HuH-7.5 (cell line): Measurements from ENCODE around the gene ZNF410.
"Not testable (repeated sequence)": the region's sequence is repeated elsewhere in the genome, so short reads cannot be mapped to it uniquely, and the experiment has no call there.

Experiments
- DNase-seq: peaks from one replicate; pipeline ENCODE4 v3.0.0; 2011; ENCODE audit warnings: low spot score

The ZNF410 gene

GRCh38 chr14:73886449-73887317 is at the start of gene ZNF410:
ZNF410 (plus strand) TSS chr14:73886859; CDS start chr14:73892176, 5,317 bp downstream.
- DNase-seq = peak; percentile 73

- not testable (repeated sequence) for DNase-seq
These were observed 48.2 kb upstream of the ZNF410 start for GRCh38 chr14:73838293-73839034.

GRCh38 chr14:73842201-73842600 is 44.5 kb upstream of the ZNF410 start:
- no peak for DNase-seq

GRCh38 chr14:73842851-73843250 is 43.8 kb upstream of the ZNF410 start:
- DNase-seq = no peak

DNA sequence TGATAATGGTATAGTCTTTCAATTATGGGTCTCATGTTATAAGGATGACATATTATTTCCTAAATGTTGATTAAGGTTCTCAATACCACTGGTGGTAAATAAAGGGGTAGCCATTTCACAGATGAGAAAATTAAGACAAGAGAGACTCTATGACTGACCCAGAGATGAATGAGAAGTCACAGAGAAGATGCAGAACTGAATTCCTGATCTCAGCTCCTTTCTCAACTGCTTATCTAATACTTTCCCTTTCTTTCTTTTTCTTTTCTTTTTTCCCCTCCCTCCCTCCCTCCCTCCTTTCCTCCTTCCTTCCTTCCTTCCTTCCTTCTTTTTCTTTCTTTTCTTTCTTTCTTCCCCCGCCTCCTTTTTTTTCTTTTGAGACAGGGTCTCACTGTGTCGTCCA is 43.4 kb upstream of the ZNF410 start:
- DNase-seq = no peak

- DNase-seq = no peak
These were observed 39.7 kb upstream of the ZNF410 start for GRCh38 chr14:73846947-73847346.

DNA sequence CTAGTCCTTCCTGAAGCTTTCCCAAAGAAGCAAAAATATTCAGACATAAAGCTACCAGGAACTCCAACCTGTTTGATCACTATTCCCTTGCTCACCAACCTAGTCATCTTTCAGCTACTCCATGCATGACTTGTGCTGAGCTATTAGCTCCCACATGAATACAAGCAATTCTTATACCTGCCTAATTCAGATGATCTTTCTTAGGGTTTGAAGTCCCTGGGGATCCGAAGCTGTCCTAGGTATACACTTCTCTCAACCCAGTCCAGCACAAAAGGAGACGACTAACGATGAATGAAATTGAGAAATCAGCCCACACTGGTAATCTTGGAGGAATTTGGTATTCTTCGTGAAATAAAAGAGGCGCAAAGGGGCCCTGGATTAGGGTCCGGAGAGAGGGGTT is 35.7 kb upstream of the ZNF410 start:
- DNase-seq = no peak

- peak; percentile 80 for DNase-seq
These were observed 34.9 kb upstream of the ZNF410 start, which contains the start of gene PTGR2 for GRCh38 chr14:73851567-73852382. PTGR2 (plus strand) TSS chr14:73851831; CDS start chr14:73858863, 7,032 bp downstream.

DNA sequence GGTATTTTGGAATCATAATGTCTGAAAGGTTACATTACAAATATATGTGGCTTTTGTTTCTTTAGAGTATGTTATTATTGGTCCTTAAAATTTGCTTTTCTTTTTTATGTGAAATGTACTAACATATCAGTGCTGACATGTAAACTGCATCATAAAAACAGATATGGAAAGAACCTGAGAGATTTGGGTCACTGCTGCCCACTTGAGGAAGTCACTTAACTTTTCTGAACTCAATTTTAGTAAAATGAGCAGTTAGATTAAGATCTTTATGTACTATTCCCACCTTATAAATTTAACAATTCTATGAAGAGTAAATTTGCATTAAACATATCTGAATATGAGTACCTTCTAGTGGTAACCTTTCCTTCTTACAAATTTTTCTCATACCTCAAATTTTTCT is 27.5 kb upstream of the ZNF410 start:
- no peak for DNase-seq

DNA sequence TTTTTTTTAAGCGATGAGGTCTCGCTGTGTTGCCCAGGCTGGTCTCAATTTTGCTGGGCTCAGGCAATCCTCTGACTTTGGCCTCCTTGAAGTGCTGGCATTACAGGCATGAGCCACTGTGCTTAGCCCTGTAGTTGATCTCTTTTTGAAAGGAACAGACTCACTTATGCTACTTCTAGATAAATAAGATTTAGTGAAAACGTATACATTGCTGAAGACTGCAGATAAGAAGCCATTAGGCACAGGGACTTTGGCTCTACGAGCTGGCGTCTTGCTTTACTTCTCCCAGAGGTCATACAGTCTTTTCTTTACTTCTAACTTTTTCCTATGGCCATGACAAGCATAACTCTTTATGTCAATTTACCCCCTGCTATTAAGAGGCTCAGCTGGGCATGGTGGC is 25.6 kb upstream of the ZNF410 start:
- no peak for DNase-seq

DNA sequence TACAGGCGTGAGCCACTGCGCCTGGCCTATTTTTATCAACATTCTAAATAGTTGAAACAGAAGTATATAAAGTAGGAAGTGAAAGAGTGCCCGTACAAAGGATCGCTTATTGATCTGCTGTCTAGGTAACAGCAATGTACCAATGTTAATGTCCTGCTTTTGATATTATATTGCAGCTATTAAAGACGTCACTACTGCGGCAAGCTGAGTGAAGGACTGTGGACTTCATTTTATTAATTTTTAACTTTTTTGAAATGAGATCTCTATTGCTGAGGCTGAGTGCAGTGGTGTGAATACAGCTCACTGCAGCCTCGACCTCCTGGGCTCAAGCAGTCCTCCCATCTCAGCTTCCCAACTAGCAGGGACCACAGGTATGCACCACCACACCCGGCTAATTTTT is 24.2 kb upstream of the ZNF410 start:
- DNase-seq = no peak

- no peak for DNase-seq
These were observed 23.4 kb upstream of the ZNF410 start for GRCh38 chr14:73863209-73863608.

DNA sequence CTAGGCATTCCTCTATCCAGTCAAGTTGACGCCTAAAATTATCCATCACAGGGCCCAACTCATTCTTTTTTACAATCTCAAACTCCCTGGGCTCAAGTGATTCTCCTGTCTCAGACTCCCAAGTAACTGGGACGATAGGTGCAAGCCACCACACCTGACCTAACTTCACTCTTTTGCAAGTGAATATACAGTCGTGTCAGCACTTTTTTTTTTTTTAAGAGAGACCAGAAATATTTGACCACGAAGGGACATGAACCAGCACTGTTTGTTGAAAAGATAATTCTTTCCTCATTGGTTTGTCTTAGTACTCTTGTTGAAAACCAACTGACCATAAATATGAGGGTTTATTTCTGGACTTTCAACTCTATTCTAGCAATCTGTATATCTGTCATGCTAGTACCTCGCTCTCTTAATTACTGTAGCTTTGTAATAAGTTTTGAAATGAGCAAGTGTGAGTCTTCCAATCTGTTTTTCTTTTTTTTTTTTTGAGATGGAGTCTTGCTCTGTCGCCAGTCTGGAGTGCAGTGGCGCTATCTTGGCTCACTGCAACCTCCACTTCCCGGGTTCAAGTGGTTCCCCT is 21.0 kb upstream of the ZNF410 start:
- DNase-seq = no peak

- DNase-seq = not testable (repeated sequence)
These were observed 16.9 kb upstream of the ZNF410 start for GRCh38 chr14:73869754-73870153.

- DNase-seq = no peak
These were observed 16.0 kb upstream of the ZNF410 start for GRCh38 chr14:73870525-73871235.

GRCh38 chr14:73873660-73874059 is 13.0 kb upstream of the ZNF410 start:
- no peak for DNase-seq

GRCh38 chr14:73877790-73878189 is 8.9 kb upstream of the ZNF410 start:
- no peak for DNase-seq

DNA sequence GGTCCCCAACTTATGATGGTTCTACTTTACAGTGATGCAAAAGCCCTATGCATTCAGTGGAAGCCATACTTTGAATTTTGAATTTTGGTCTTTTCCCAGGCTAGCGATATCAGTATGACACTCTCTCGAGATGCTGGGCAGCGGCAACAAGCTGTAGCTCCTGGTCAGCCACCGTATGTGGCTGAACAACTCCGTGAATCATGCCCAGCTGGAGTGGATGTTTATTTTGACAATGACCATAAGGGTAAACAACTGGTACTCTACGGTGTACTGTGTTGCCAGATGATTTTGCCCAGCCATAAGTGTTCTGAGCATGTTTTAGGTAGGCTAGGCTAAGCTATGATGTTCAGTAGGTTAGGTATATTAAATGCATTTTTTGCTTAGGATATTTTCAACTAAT is 8.2 kb upstream of the ZNF410 start:
- no peak for DNase-seq

- no peak for DNase-seq
These were observed 7.6 kb upstream of the ZNF410 start for GRCh38 chr14:73879027-73879426.

DNA sequence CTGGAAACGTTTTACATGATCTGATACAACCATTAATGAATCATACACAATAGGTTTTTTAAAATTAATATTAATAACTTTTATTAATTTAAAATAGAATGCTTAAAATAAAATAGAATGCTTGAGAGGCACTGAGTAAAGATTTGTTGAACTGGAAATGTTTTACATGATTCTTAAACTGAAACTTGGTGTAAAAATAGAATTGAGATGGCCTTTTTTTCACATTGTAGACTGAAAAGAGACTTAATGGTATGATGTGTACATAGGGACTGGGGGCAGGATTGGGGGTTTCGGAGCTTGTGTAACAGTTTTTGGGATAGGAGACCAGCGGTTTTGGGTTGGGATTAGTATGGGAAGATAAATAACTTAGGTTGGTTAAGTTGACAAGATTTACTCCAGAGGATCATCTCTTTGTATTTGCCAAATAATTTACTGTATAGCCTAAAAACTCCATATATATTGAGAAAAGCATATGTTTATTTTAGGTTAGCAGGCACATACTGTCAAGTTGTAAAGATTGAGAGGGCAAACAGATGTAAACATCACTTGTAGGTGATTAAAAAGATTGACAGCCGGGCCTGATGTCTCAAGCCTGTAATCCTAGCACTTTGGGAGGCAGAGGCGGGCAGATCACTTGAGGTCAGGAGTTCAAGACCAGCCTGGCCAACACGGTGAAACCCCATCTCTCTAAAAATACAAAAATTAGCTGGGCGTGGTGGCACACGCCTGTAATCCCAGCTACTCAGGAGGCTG is 2.0 kb upstream of the ZNF410 start:
- DNase-seq = no peak

GRCh38 chr14:73887318-73887616 is 608 bp downstream of the ZNF410 start:
- DNase-seq = no peak
